Measurements from ENCODE around the gene NPFF. TPM values are rescaled to one million over a fixed set of nuclear protein-coding genes. Genes with fewer than 3 reads are reported as not detected.

Gene NPFF
- total and polyA plus RNA-seq, 8 donors = 0.65 to 1.1 (median 0.94) TPM; not detected in 3

DNA sequence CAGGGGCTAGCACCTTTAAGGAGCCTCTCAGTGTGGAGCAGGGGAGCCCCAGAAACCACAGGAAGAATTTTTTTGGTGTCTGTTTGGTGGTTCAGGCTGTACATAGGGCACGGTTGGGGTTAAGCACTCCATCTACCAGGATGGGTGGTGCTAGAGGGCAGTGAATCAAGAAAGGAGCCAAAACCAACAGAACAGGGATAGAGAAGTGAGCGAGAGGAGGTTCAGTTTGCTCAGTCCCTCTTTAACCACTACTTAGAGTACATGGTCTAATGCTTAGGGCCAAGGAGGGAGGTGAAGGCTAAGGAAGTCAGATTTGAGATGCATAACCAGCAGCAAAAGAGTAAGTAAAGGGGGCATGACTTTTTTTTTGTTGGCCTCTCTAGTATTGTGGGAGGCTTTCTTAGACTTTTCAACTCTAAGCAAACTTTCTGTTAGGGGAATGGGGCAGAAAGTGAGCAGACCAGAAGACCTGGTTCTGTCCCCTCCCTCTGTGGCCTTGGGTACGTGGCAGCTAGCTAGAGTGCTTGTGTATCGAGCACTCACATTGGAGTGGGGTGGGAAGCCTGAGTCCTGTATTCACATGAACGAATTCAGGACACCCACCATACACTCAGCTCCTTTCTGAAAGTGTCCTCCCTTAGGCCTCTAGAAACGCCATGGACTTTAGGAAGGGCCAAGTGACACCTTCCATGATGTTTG is 6.6 kb upstream of the NPFF start:
- DNase-seq (peak in 1 of 4 donors; percentile 61), ATAC-seq (peak; percentile 79)
- peaks cover 0 to 90% of the 10 kb centered on the region in 2 donors for H3K36me3 ChIP-seq
- peaks cover 4 to 6% of the 10 kb centered on the region in 2 donors for H3K4me1 ChIP-seq
- TF ChIP-seq, protein P1, sequence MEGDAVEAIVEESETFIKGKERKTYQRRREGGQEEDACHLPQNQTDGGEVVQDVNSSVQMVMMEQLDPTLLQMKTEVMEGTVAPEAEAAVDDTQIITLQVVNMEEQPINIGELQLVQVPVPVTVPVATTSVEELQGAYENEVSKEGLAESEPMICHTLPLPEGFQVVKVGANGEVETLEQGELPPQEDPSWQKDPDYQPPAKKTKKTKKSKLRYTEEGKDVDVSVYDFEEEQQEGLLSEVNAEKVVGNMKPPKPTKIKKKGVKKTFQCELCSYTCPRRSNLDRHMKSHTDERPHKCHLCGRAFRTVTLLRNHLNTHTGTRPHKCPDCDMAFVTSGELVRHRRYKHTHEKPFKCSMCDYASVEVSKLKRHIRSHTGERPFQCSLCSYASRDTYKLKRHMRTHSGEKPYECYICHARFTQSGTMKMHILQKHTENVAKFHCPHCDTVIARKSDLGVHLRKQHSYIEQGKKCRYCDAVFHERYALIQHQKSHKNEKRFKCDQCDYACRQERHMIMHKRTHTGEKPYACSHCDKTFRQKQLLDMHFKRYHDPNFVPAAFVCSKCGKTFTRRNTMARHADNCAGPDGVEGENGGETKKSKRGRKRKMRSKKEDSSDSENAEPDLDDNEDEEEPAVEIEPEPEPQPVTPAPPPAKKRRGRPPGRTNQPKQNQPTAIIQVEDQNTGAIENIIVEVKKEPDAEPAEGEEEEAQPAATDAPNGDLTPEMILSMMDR (IDR thresholded peaks at IDR 0.05) = no peak
- no peaks in the 10 kb centered on the region for H3K27me3 ChIP-seq
- intact Hi-C loops (cut with DNase I) = no loop called here
- no peaks in the 10 kb centered on the region for H3K9me3 ChIP-seq
- H3K4me3 ChIP-seq = peak overlapping the region in 1 of 2 donors; percentile 1
- H3K27ac ChIP-seq = peak overlapping the region; percentile 49 to 72

DNA sequence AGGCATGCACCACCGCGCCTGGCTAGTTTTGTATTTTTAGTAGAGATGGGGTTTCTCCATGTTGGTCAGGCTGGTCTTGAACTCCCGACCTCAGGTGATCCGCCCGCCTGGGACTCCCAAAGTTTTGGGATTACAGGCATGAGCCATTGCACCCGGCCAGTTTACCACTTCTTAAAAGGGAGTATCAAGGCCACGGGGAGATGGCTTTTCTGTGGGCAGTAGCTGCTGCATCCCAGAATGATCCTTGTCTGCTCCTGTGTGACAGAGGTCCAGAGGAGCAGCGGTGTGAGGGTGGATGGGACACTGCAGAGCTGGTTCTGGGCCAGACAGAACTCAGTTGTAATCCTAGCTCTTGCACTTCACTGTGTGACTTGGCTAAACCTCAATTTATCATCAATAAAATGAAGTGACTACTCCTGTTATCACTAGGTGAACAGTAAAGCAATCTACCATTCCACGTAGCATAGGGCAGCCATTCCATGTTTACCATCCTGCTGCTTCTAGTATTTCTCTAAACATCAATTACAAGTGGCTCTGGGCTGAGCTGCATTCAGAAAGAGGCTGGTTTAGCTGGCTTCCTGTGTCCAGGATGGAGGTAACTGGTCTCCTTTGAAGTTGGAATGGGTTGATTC is 3.0 kb upstream of the NPFF start:
- no peak for ATAC-seq
- Histone ChIP-seq H3K27me3 (no peaks in the 10 kb centered on the region), H3K4me1 (peaks cover 9 to 11% of the 10 kb centered on the region in 2 donors), H3K36me3 (peaks cover 0 to 81% of the 10 kb centered on the region in 2 donors), H3K27ac (no peak overlapping the region), H3K9me3 (no peaks in the 10 kb centered on the region), H3K4me3 (no peak overlapping the region)
- DNase-seq = no peak
- intact Hi-C loops (cut with DNase I) = no loop called here
- TF ChIP-seq, protein P1 (IDR thresholded peaks at IDR 0.05) = no peak

DNA sequence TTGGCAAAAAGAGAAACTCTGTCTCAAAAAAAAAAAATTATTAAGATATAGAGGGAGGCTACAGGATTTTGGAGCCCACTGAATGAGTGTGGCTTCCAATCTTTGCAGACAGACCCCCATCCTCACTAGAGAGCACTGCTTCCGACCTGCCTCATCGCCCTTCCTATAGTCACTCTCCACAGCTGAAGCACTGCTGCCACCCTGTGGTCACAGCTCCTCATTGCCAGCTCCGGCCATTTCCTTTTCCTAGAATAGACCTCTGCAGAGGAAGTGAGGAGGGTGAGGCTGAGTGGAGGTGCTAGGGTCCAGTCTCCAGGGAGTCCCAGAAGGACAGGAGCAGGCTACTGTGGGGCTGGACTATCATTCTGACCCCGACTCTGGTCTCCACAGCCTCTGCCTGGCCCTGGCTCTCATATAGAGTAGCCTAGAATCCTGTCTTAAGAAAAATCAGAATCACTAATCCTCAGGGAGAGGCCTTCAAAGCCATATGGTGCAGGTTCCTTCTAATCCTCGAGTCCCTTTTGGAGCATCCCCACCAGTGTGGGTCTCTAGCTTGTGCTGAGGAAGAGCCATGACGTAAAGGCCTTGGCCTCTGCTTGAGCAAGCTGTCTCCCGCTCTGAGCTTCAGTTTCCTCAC is 1.4 kb upstream of the NPFF start:
- H3K27me3 ChIP-seq = no peaks in the 10 kb centered on the region
- no peaks in the 10 kb centered on the region for H3K9me3 ChIP-seq
- DNase-seq = peak; percentile 72 to 91 (median 85)
- TF ChIP-seq, protein P1 (IDR thresholded peaks at IDR 0.05) = peak; percentile 86 to 90
- H3K27ac ChIP-seq = peak overlapping the region in 1 of 2 donors; percentile 68
- peaks cover 9 to 15% of the 10 kb centered on the region in 2 donors for H3K4me1 ChIP-seq
- ATAC-seq = peak; percentile 93
- H3K36me3 ChIP-seq = peaks cover 0 to 80% of the 10 kb centered on the region in 2 donors
- intact Hi-C loops (cut with DNase I) = loop anchor here in 1 of 2 donors (10.0 kb wide), 1 partner anchor 184 kb away; the partner anchor contains the start of gene AAAS
- H3K4me3 ChIP-seq = no peak overlapping the region

DNA sequence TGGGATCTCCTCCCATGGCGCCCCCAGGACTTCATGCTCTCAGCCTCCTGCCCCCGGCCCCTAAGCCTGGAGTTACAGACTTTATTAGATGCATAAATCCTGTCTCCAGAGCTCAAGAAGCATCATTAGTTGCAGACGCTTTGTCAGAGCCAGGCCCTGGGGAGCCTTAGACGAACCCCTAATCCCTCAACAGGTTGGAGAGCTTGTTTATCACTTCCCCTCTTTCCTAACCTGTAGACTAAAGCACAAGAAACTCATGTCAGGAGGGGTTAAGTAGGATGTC is 260 bp upstream of the NPFF start:
- TF ChIP-seq, protein P1 (IDR thresholded peaks at IDR 0.05) = no peak
- Histone ChIP-seq H3K9me3 (no peaks in the 10 kb centered on the region), H3K27me3 (no peaks in the 10 kb centered on the region), H3K4me1 (peaks cover 12 to 24% of the 10 kb centered on the region in 2 donors), H3K4me3 (no peak overlapping the region), H3K36me3 (peaks cover 0 to 70% of the 10 kb centered on the region in 2 donors), H3K27ac (no peak overlapping the region)
- intact Hi-C loops (cut with DNase I) = loop anchor here in 1 of 2 donors (10.0 kb wide), 1 partner anchor 183 kb away; the partner anchor contains the start of gene AAAS
- DNase-seq (no peak), ATAC-seq (no peak)

DNA sequence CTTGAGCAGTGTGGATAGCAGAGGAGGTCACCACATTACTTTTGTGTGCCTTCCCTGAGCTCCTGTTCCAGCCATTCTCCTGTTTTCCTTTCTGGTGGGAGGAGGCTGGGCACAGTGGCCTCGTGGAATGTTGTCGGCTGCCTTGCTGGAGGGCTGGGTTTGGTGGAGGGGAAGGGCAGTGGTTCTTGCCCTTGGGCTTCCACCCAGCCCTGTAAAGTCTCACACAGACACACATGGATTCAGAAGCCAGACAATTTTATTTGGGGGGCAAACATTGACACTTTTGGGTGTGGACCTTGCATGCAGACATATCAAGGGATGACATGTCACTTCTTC is 866 bp downstream of the NPFF start:
- ATAC-seq (no peak), DNase-seq (no peak)
- H3K27ac ChIP-seq = no peak overlapping the region
- H3K27me3 ChIP-seq = no peaks in the 10 kb centered on the region
- peaks cover 20 to 35% of the 10 kb centered on the region in 2 donors for H3K4me1 ChIP-seq
- H3K36me3 ChIP-seq = peaks cover 0 to 59% of the 10 kb centered on the region in 2 donors
- no peak overlapping the region for H3K4me3 ChIP-seq
- TF ChIP-seq, protein P1 (IDR thresholded peaks at IDR 0.05) = no peak
- intact Hi-C loops (cut with DNase I) = loop anchor here in 1 of 2 donors (10.0 kb wide), 1 partner anchor 182 kb away; the partner anchor contains the start of gene AAAS
- H3K9me3 ChIP-seq = no peaks in the 10 kb centered on the region
